Ovary (tissue), 3 donors: Measurements from ENCODE around the gene TRIM46.

ENCODE experiments used
- CTCF ChIP-seq, 3 donors: fragments of 450-650 bp in 2 of 3; fragments of 200-600 bp in 1 of 3; IDR thresholded peaks; one replicate each; pipeline versions ENCODE4 v1.5.1 to v1.8.0; 2016 to 2022; ENCODE audit warnings: antibody characterized with exemption in 3 of 3, mild to moderate bottlenecking in 1 of 3
- EP300 ChIP-seq: sonication (generic); formaldehyde crosslinking; IDR thresholded peaks from one replicate; pipeline ENCODE4 v1.6.1; 2017; ENCODE audit warnings: antibody characterized with exemption
- POLR2A ChIP-seq: fragments of 450-650 bp; IDR thresholded peaks from one replicate; pipeline ENCODE4 v1.6.1; 2017; ENCODE audit warnings: antibody characterized with exemption, mild to moderate bottlenecking, moderate library complexity
- donor health status: DM: no; HTN: no; CAD: no.

- TF ChIP-seq CTCF (IDR thresholded peaks at IDR 0.05) = no peak
- TF ChIP-seq POLR2A = no peak
- no peak for TF ChIP-seq EP300
Observed at GRCh38 chr1:155168456-155169210, 5.0 kb upstream of the TRIM46 start.
